ENCODE data around the gene DRD1. TPM values are rescaled to one million over a fixed set of nuclear protein-coding genes. Genes with fewer than 3 reads are reported as not detected.
"Not testable (repeated sequence)": the region's sequence is repeated elsewhere in the genome, so short reads cannot be mapped to it uniquely, and the experiment has no call there.

DRD1 gene
- total and polyA plus RNA-seq, 2 experiments from 2014 or later = 1.3 to 4.0 TPM

- DNase-seq (ENCODE audit: low read depth in 1 of 2, low spot score in 1 of 2) = no peak
- TF ChIP-seq CTCF (IDR thresholded peaks at IDR 0.05; ENCODE audit: low read depth, low read length) = no peak
- H3K27me3 ChIP-seq = no peaks in the 10 kb centered on the region
- no peaks in the 10 kb centered on the region for H3K4me1 ChIP-seq (ENCODE audit: low read depth)
- no peaks in the 10 kb centered on the region for H3K36me3 ChIP-seq
- H3K27ac ChIP-seq = no peak overlapping the region
- H3K9me3 ChIP-seq (ENCODE audit: low read depth) = no peaks in the 10 kb centered on the region
- no peak overlapping the region for H3K4me3 ChIP-seq
Observed at GRCh38 chr5:175415303-175415702, 28.7 kb downstream of the DRD1 start.

- no peaks in the 10 kb centered on the region for H3K36me3 ChIP-seq
- H3K9me3 ChIP-seq (ENCODE audit: low read depth) = no peaks in the 10 kb centered on the region
- no peak for TF ChIP-seq CTCF (IDR thresholded peaks at IDR 0.05; ENCODE audit: low read depth, low read length)
- H3K4me3 ChIP-seq = no peak overlapping the region
- no peak overlapping the region for H3K27ac ChIP-seq
- H3K4me1 ChIP-seq (ENCODE audit: low read depth) = no peaks in the 10 kb centered on the region
- DNase-seq (ENCODE audit: low read depth in 1 of 2, low spot score in 1 of 2) = no peak
- H3K27me3 ChIP-seq = no peaks in the 10 kb centered on the region
Observed at GRCh38 chr5:175410926-175411325, 33.1 kb downstream of the DRD1 start.

GRCh38 chr5:175406300-175406699, 37.7 kb downstream of the DRD1 start:
- H3K27ac ChIP-seq = no peak overlapping the region
- H3K27me3 ChIP-seq = no peaks in the 10 kb centered on the region
- H3K4me3 ChIP-seq = no peak overlapping the region
- TF ChIP-seq CTCF (IDR thresholded peaks at IDR 0.05; ENCODE audit: low read depth, low read length) = no peak
- H3K4me1 ChIP-seq (ENCODE audit: low read depth) = no peaks in the 10 kb centered on the region
- DNase-seq (ENCODE audit: low read depth in 1 of 2, low spot score in 1 of 2) = no peak
- H3K9me3 ChIP-seq (ENCODE audit: low read depth) = no peaks in the 10 kb centered on the region
- no peaks in the 10 kb centered on the region for H3K36me3 ChIP-seq

- H3K9me3 ChIP-seq (ENCODE audit: low read depth); DNase-seq (ENCODE audit: low read depth in 1 of 2, low spot score in 1 of 2); H3K27me3 ChIP-seq; H3K4me3 ChIP-seq; H3K4me1 ChIP-seq (ENCODE audit: low read depth); H3K27ac ChIP-seq; H3K36me3 ChIP-seq: not testable (repeated sequence)
Observed at GRCh38 chr5:175397590-175398297, 46.2 kb downstream of the DRD1 start.

- H3K27ac ChIP-seq; H3K9me3 ChIP-seq (ENCODE audit: low read depth); DNase-seq (ENCODE audit: low read depth in 1 of 2, low spot score in 1 of 2); H3K4me1 ChIP-seq (ENCODE audit: low read depth); H3K36me3 ChIP-seq; H3K27me3 ChIP-seq; H3K4me3 ChIP-seq: not testable (repeated sequence)
Observed at GRCh38 chr5:175395430-175395829, 48.6 kb downstream of the DRD1 start.

GRCh38 chr5:175394601-175395000, 49.4 kb downstream of the DRD1 start:
- Histone ChIP-seq H3K4me3 (no peak overlapping the region), H3K4me1 (ENCODE audit: low read depth) (peaks cover 8% of the 10 kb centered on the region), H3K9me3 (ENCODE audit: low read depth) (no peaks in the 10 kb centered on the region), H3K27me3 (no peaks in the 10 kb centered on the region), H3K36me3 (no peaks in the 10 kb centered on the region), H3K27ac (peak overlapping the region; percentile 27)
- DNase-seq (ENCODE audit: low read depth in 1 of 2, low spot score in 1 of 2) = no peak
- TF ChIP-seq CTCF (IDR thresholded peaks at IDR 0.05; ENCODE audit: low read depth, low read length) = no peak

Measured in cardiac muscle cell (in vitro differentiated cells and primary cell).